ES-I3 (cell line): ENCODE measurements around the gene MISP.
"Not testable (repeated sequence)": the region's sequence is repeated elsewhere in the genome, so short reads cannot be mapped to it uniquely, and the experiment has no call there.

Experiments used
- H3K36me3 ChIP-seq: 2 replicates; pipeline ENCODE4 v1.6.1; 2013; ENCODE audit warnings: mild to moderate bottlenecking, low read length, control low read depth, moderate library complexity; ENCODE audit not compliant: insufficient read depth
- H3K4me1 ChIP-seq: 2 replicates; pipeline ENCODE4 v1.6.1; 2013; ENCODE audit warnings: mild to moderate bottlenecking, control low read depth, low read length; ENCODE audit not compliant: insufficient read depth
- H3K9ac ChIP-seq: 2 replicates; pipeline ENCODE4 v1.6.1; 2013; ENCODE audit warnings: low read depth, mild to moderate bottlenecking, low read length, moderate library complexity
- H3K9me3 ChIP-seq: 2 replicates; pipeline ENCODE4 v1.6.1; 2013; ENCODE audit warnings: mild to moderate bottlenecking, low read length, moderate library complexity; ENCODE audit not compliant: control insufficient read depth, insufficient read depth

MISP gene

DNA sequence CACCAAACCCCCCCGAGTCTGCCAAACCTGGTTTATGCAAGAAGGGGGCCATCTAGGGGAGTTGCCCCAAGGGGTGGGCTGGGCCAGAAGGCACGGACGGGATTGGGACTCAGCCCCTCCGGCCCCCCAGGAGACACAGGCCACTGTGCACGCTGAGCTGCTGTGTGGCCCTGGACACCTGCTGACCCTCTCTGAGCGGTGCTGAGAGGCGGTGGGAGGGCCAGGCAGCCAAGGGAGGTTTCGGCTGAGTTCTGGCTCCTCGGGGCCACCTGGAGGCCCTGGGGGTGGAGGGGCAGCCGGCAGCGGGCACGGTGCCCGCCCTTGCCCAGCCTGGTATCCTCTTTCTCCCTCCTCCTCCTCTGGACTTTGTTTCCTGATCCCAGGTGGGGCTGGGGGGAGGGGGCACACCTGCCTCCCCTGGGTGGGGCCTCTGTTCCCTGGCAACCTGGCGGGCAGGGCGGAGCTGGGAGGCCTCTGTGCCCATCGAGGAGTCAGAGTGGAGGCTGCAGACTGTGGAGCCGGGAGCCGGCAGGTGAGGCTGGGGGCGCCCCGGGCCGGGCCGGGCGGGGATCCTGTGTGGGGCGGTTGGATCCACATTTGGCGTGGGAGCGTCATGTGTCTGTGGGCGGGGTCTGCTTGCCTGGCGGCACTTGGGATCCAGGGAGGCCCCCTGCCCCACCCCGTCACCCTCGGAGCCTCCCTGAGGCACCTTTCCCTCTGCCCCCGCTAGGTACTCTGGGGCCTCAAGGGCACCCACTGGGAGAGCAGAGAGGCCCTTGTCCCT, at the start of gene MISP:
TSS of gene MISP (plus strand) at position 473 of the 784 bp plus-strand sequence. CDS start 5,835 bp downstream, outside the sequence.
- peaks cover 5% of the 10 kb centered on the region; the same call in 1 of the 2 replicates for H3K4me1 ChIP-seq
- no peaks in the 10 kb centered on the region for H3K36me3 ChIP-seq
- no peak within 1 kb of the TSS for H3K9ac ChIP-seq
- peaks cover 4% of the 10 kb centered on the region; the same call in 1 of the 2 replicates for H3K9me3 ChIP-seq

GRCh38 chr19:702847-703246, 48.1 kb upstream of the MISP start:
- H3K9me3 ChIP-seq, H3K36me3 ChIP-seq, H3K4me1 ChIP-seq: not testable (repeated sequence)
- peak overlapping the region; percentile 35; the same call in 1 of the 2 replicates for H3K9ac ChIP-seq

DNA sequence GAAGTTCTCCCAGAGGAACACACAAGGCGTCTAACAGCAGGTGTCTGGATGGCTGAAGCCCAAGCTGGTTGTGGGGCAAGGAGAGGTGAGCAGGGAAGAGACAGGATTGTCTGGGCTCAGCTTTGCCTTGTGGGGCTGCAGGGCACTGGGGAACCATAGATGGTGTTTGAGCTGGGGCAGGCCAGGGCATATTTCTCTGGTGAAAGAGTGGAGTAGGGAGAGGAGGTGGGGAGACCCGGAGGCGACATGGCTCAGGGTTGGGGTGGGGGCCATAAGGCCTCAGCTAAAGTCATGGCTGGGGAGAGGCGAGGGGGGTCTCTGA, 47.6 kb upstream of the MISP start:
- no peaks in the 10 kb centered on the region for H3K4me1 ChIP-seq
- H3K9me3 ChIP-seq, result no peaks in the 10 kb centered on the region
- peak overlapping the region; percentile 35; the same call in 1 of the 2 replicates for H3K9ac ChIP-seq
- no peaks in the 10 kb centered on the region for H3K36me3 ChIP-seq

DNA sequence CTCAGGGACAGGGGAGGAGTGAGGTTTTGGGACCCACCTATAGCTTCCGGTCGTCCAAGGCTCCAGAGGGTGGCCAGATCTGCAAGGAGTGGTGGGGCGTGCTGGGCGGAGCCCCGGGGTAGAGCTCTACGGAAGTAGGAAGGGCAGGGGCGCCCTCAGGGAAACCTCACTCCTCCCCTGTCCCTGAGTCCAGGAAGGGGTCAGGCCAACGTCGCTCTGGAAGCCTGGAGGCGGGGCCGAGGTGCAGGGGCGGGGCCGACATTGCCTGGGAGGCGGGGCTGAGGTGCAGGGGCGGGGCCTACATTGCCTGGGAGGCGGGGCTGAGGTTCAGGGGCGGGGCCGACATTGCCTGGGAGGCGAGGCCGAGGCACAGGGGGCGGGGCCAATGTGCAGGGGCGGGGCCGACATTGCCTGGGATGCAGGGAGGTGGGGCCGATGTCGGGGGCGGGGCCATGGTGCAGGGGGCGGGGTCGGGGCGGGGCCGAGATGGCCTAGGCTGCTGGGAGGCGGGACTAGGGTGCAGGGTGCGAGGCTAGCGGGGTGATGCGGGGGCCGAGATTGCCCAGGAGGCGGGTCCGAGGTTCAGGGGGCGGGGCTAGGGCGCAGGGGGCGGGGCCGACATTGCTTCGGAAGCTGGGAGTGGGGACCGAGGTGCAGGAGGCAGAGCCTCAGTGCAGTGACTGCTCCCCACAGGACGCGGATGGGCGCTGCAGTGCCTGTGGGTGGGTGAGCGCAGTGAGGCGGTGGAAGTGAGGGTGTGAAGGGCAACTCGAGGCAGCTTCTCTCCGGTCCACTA, 47.1 kb upstream of the MISP start:
- Histone ChIP-seq H3K9me3 (no peaks in the 10 kb centered on the region), H3K9ac (peak overlapping the region; percentile 36; the same call in 1 of the 2 replicates), H3K36me3 (no peaks in the 10 kb centered on the region), H3K4me1 (no peaks in the 10 kb centered on the region)

- H3K9me3 ChIP-seq, result no peaks in the 10 kb centered on the region
- H3K4me1 ChIP-seq, result no peaks in the 10 kb centered on the region
- H3K9ac ChIP-seq, result peak overlapping the region; percentile 36; the same call in 1 of the 2 replicates
- no peaks in the 10 kb centered on the region for H3K36me3 ChIP-seq
These were observed 46.5 kb upstream of the MISP start for GRCh38 chr19:704447-704741.

DNA sequence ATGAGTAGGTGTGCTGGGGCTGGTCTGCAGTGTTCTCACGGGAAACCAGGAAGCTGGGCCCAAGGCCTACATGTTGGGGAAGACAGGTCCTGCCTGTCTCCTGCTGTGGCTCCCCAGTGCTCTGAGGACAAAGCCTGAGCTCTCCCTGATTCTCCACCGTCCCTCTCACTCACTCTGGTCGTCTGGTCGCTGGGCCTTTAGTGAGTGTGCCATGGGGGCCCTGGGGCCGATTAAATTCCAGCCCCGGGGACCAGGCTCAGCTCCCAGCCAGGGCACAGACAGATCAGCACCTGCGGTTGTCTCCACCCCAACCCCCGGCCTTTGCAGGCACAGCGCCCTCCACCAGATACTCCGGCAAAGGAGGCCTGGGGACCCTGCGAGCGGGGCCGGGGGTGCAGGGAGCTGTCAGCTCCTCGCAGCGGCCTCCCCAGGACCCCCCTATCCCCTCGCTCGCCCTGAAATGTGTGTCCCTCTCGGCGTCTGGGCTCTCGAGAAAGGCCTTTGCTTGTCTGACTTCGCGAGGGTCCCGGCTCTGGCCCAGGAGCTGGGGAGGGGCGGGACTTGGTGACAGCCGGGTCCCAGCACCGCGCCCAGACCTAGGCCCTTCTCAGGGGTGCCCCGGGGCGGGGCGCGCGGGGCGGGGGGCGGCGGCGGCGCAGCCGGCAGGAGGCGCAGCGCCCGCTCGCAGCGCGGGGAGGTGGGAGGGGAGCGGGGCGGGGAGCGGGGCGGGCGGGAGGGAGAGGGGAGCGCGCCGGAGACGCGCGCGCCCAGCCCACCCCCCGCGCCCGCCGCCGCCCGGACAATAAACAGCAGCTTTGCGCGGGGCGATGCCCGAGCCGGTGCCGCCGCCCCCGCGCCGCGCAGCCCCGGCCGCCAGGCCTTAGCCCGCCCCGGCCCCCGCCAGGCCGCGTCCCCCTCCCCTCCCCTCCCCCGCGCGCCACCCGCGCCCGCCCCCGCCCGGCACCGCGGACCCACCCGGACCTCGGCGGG, 42.5 kb upstream of the MISP start, which contains the start of gene PALM:
TSS of gene PALM (plus strand) at position 782 of the 990 bp plus-strand sequence. CDS start 212 bp downstream, outside the sequence.
- no peaks in the 10 kb centered on the region for H3K9me3 ChIP-seq
- H3K9ac ChIP-seq, result peak within 1 kb of the TSS; percentile 52
- no peaks in the 10 kb centered on the region for H3K36me3 ChIP-seq

DNA sequence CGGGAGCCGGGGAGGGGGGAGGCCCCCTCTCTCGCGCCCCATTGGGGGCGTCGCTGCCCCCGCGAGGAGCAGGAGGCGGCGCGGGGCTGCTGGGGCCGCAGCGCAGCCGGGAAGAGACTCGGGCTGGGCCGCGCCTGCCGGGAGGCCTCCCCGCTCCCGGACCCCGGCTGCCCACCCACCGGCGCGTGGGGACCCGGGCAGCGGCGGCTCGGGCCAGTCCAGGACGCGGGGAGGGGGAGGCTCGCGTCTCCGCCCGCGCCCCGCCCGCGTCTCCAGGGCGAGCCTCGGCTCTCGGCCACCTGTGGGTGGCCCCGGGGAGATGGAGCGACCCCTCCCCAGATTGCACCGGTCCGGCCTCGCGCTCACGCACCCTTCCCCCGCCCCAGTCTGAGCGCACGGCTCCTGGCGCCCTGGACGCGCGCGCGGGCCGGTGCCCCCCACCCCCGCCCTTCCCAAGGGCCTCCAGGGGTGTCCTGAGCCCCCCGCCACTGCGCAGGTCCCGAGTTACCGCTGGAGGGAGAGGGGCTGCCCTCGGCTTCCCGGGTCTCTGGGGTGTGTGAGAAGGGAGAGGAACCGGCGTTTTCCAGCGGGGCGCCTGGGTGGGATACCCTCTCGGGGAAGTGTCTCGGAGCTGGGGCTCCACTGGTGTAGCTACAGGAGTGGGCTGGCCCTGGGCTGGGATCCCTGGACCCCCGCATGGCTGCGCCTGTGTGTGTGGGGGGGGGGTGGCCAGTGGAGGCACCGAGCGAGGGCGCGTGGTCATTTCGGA, 41.5 kb upstream of the MISP start:
- no peaks in the 10 kb centered on the region for H3K36me3 ChIP-seq
- H3K9me3 ChIP-seq, result no peaks in the 10 kb centered on the region
- H3K4me1 ChIP-seq, result peaks cover 9% of the 10 kb centered on the region; the same call in 1 of the 2 replicates
- H3K9ac ChIP-seq, result peak overlapping the region; percentile 52

More for the DNA sequence above, 42.5 kb upstream of the MISP start, which contains the start of gene PALM:
- H3K4me1 ChIP-seq, result peaks cover 9% of the 10 kb centered on the region; the same call in 1 of the 2 replicates

GRCh38 chr19:709965-710571, 40.8 kb upstream of the MISP start:
- Histone ChIP-seq H3K9ac (peak overlapping the region; percentile 52; the same call in 1 of the 2 replicates), H3K9me3 (no peaks in the 10 kb centered on the region), H3K4me1 (peaks cover 9% of the 10 kb centered on the region; the same call in 1 of the 2 replicates), H3K36me3 (no peaks in the 10 kb centered on the region)

GRCh38 chr19:710767-711166, 40.1 kb upstream of the MISP start:
- peaks cover 6% of the 10 kb centered on the region for H3K9me3 ChIP-seq
- H3K9ac ChIP-seq, result no peak overlapping the region
- H3K4me1 ChIP-seq, result peaks cover 9% of the 10 kb centered on the region; the same call in 1 of the 2 replicates
- H3K36me3 ChIP-seq, result no peaks in the 10 kb centered on the region

- Histone ChIP-seq H3K4me1 (peaks cover 9% of the 10 kb centered on the region; the same call in 1 of the 2 replicates), H3K9ac (no peak overlapping the region), H3K36me3 (no peaks in the 10 kb centered on the region), H3K9me3 (peaks cover 6% of the 10 kb centered on the region)
These were observed 39.7 kb upstream of the MISP start for GRCh38 chr19:711254-711653.

GRCh38 chr19:715347-715746, 35.6 kb upstream of the MISP start:
- H3K9ac ChIP-seq, result no peak overlapping the region
- H3K36me3 ChIP-seq, result no peaks in the 10 kb centered on the region
- H3K9me3 ChIP-seq, result peaks cover 6% of the 10 kb centered on the region
- peaks cover 14% of the 10 kb centered on the region; the same call in 1 of the 2 replicates for H3K4me1 ChIP-seq

DNA sequence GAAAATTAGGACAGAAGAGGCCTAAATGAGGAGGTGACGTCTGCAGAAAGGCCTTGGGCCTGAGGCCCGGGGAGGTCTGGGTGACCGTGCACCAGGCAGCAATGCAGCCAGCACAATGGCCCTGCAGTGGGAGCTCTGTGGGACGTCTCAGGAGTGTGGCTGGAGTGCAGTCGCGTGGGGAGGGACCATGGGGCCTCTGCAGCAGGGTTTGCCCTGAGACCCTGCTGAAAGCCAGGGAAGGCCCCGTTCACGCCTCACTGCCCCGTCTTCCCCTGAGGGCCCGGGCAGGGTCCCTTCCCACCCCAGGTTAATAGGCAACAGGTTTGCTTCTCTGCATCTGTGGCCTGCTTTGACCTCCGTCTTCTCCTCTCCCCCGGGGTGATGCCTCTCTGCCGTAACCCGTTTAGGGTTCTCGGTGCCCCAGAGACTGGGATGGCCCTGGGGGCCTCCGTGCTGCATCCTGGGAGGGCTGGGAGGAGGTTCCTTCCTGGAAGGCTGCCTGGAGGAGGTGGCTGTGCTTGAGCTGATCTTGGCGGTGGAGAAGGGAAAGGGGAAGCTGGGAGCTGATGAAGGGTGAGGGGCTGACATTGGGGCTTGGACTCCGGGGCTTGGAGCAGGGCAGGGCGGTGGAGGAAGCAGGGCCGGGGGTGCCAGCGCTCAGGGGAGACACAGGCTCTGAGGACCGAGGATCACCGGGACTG, 32.5 kb upstream of the MISP start:
- H3K9ac ChIP-seq, result no peak overlapping the region
- peaks cover 6% of the 10 kb centered on the region for H3K9me3 ChIP-seq
- H3K4me1 ChIP-seq, result peaks cover 5% of the 10 kb centered on the region; the same call in 1 of the 2 replicates

More for the DNA sequence above, 32.5 kb upstream of the MISP start:
- no peaks in the 10 kb centered on the region for H3K36me3 ChIP-seq
